NCI-H526 (cell line): ENCODE results near the gene CLDN4.
"Not testable (repeated sequence)": the region's sequence is repeated elsewhere in the genome, so short reads cannot be mapped to it uniquely, and the experiment has no call there.

ENCODE experiments used
- DNase-seq, 2 experiments: peaks; one replicate each; lab custom pipeline; 2025; lab: John Stamatoyannopoulos, UW

CLDN4 gene

GRCh38 chr7:73823873-73824592 lies 6.8 kb upstream of the CLDN4 start:
- DNase-seq, result no peak

- no peak for DNase-seq
These were observed 5.8 kb upstream of the CLDN4 start for GRCh38 chr7:73824986-73825385.

- peak; percentile 91 to 97 for DNase-seq
These were observed 3.2 kb upstream of the CLDN4 start for GRCh38 chr7:73827567-73828106.

GRCh38 chr7:73828107-73828803 lies 2.5 kb upstream of the CLDN4 start:
- DNase-seq, result peak in 1 of 2 experiments; percentile 71

- DNase-seq, result no peak
These were observed 1.8 kb upstream of the CLDN4 start for GRCh38 chr7:73828972-73829371.

GRCh38 chr7:73829505-73829904 lies 1.3 kb upstream of the CLDN4 start:
- DNase-seq, result no peak

- peak in 1 of 2 experiments; percentile 55 for DNase-seq
These were observed 695 bp upstream of the CLDN4 start for GRCh38 chr7:73829921-73830680.

GRCh38 chr7:73831584-73831833 lies 713 bp downstream of the CLDN4 start:
- no peak for DNase-seq

- peak; percentile 92 to 98 for DNase-seq
These were observed 1.2 kb downstream of the CLDN4 start for GRCh38 chr7:73831834-73832651.

GRCh38 chr7:73832806-73833205 lies 2.0 kb downstream of the CLDN4 start:
- DNase-seq, result no peak

- peak in 1 of 2 experiments; percentile 60 for DNase-seq
These were observed 2.6 kb downstream of the CLDN4 start for GRCh38 chr7:73833251-73833919.

- no peak for DNase-seq
These were observed 3.9 kb downstream of the CLDN4 start for GRCh38 chr7:73834626-73835191.

GRCh38 chr7:73837167-73837566 lies 6.4 kb downstream of the CLDN4 start:
- not testable (repeated sequence) for DNase-seq

GRCh38 chr7:73838642-73839041 lies 7.8 kb downstream of the CLDN4 start:
- DNase-seq, result no peak

- no peak for DNase-seq
These were observed 8.5 kb downstream of the CLDN4 start for GRCh38 chr7:73839290-73839689.

GRCh38 chr7:73839743-73840714 lies 9.2 kb downstream of the CLDN4 start:
- DNase-seq, result no peak

- DNase-seq, result no peak
These were observed 10.1 kb downstream of the CLDN4 start for GRCh38 chr7:73840715-73841379.

- no peak for DNase-seq
These were observed 10.9 kb downstream of the CLDN4 start for GRCh38 chr7:73841689-73842066.
